ENCODE results near the gene GNG4.

The GNG4 gene

DNA sequence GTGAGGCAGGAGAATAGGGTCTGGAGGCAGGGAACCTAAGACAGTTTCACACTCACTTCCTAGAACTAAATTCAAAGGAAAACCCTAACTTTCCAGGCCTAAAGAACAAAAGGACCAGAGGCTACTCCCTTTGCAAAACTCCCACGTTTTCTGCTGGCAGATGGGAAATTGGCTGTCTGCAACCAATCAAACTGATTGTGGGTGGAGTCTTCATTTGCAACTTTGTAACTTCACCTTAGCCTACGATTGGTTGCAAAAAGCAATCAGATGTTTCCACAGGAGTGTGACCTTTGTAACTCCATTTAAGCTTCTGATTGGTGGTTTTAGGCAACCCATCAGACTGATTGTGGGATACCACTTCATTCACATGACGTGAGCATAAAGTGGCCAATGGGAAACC, 19.7 kb upstream of the GNG4 start:
- H3K9me3 ChIP-seq (ENCODE audit: control insufficient read depth, low read length): peaks cover 10% of the 10 kb centered on the region
- no peak overlapping the region for H3K9ac ChIP-seq (ENCODE audit: low read length)
- no peak overlapping the region for H3K4me3 ChIP-seq (ENCODE audit: low read length)
- no peaks in the 10 kb centered on the region for H3K27me3 ChIP-seq (ENCODE audit: control insufficient read depth, insufficient read depth, low read length)
- H3K4me1 ChIP-seq (ENCODE audit: control insufficient read depth, insufficient read depth, low read length): no peaks in the 10 kb centered on the region
- no peaks in the 10 kb centered on the region for H3K36me3 ChIP-seq (ENCODE audit: control insufficient read depth, insufficient read depth, low read length)

GRCh38 chr1:235663628-235664027, 14.0 kb upstream of the GNG4 start:
- no peaks in the 10 kb centered on the region for H3K4me1 ChIP-seq (ENCODE audit: control insufficient read depth, insufficient read depth, low read length)
- H3K36me3 ChIP-seq (ENCODE audit: control insufficient read depth, insufficient read depth, low read length): peaks cover 3% of the 10 kb centered on the region
- H3K9me3 ChIP-seq (ENCODE audit: control insufficient read depth, low read length): no peaks in the 10 kb centered on the region
- H3K9ac ChIP-seq (ENCODE audit: low read length): no peak overlapping the region
- no peaks in the 10 kb centered on the region for H3K27me3 ChIP-seq (ENCODE audit: control insufficient read depth, insufficient read depth, low read length)
- no peak overlapping the region for H3K4me3 ChIP-seq (ENCODE audit: low read length)

- Histone ChIP-seq H3K9me3 (ENCODE audit: control insufficient read depth, low read length) (no peaks in the 10 kb centered on the region), H3K9ac (ENCODE audit: low read length) (no peak overlapping the region), H3K4me1 (ENCODE audit: control insufficient read depth, insufficient read depth, low read length) (no peaks in the 10 kb centered on the region), H3K4me3 (ENCODE audit: low read length) (no peak overlapping the region), H3K36me3 (ENCODE audit: control insufficient read depth, insufficient read depth, low read length) (peaks cover 3% of the 10 kb centered on the region), H3K27me3 (ENCODE audit: control insufficient read depth, insufficient read depth, low read length) (no peaks in the 10 kb centered on the region)
Observed at GRCh38 chr1:235661568-235661967, 12.0 kb upstream of the GNG4 start.

DNA sequence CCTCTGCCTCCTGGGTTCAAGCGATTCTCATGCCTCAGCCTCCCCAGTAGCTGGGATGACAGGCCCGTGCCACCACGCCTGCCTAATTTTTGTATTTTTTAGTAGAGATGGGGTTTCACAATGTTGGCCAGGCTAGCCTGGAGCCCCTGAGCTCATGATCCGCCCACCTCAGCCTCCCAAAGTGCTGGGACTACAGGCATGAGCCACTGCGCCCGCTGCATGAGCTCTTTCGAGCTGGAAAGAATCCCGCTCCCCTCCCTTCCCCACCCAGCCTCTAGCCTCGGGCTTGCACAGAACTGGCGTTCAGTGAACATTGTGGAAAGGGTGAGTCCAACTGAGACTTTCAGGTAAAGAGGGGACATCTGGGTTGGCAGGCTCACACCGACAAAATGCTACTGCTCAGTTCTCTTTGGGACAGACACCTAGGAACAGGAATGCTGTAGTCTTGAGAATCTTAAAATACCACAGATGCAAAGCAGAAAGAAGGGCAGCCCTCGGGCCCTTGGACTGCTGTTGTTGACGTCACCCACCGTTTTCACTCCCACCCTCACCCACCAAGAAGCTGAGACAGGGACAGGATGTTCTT, 9.7 kb upstream of the GNG4 start:
- H3K36me3 ChIP-seq (ENCODE audit: control insufficient read depth, insufficient read depth, low read length): peaks cover 3% of the 10 kb centered on the region
- no peaks in the 10 kb centered on the region for H3K27me3 ChIP-seq (ENCODE audit: control insufficient read depth, insufficient read depth, low read length)
- no peaks in the 10 kb centered on the region for H3K4me1 ChIP-seq (ENCODE audit: control insufficient read depth, insufficient read depth, low read length)
- no peaks in the 10 kb centered on the region for H3K9me3 ChIP-seq (ENCODE audit: control insufficient read depth, low read length)
- no peak overlapping the region for H3K4me3 ChIP-seq (ENCODE audit: low read length)
- no peak overlapping the region for H3K9ac ChIP-seq (ENCODE audit: low read length)

DNA sequence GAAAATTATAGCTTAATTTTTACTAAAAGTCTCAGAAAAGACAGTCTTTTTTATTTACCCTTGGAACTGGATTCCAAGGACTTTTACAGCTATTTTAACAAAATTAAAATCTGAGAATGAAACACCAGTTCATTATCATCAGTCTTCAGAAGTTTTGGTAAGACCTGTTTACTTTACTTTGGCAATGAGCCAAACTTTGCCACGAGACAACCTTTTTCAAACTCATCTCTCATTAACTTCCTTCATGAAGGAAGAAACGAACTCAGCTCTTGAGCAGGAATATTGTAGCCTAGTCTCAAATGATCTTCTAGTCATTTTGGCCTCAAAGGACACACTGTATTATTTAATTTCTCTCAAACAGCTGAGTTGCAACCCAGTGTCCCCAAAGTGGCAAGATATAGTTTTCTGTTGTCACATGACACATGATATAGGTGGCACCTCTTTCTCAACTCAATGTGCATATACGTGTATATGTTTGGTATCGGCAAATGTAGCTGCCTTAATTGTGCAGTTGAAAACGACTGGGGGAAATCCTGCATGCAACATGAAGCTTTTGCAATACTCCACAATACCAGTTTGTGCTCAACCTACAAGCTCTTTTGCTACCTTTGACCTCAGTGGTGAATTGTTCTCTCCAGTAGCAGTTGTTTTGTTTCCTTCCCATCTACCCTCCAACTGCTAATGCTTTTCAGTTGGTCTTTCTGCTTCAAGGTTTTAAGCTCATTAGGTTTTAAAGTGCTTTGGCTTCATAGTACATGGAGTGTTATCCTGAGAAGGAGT, 8.4 kb upstream of the GNG4 start:
- no peaks in the 10 kb centered on the region for H3K36me3 ChIP-seq (ENCODE audit: control insufficient read depth, insufficient read depth, low read length)
- H3K4me3 ChIP-seq (ENCODE audit: low read length): no peak overlapping the region
- H3K9ac ChIP-seq (ENCODE audit: low read length): no peak overlapping the region
- H3K27me3 ChIP-seq (ENCODE audit: control insufficient read depth, insufficient read depth, low read length): peaks cover 3% of the 10 kb centered on the region
- H3K4me1 ChIP-seq (ENCODE audit: control insufficient read depth, insufficient read depth, low read length): no peaks in the 10 kb centered on the region
- no peaks in the 10 kb centered on the region for H3K9me3 ChIP-seq (ENCODE audit: control insufficient read depth, low read length)

DNA sequence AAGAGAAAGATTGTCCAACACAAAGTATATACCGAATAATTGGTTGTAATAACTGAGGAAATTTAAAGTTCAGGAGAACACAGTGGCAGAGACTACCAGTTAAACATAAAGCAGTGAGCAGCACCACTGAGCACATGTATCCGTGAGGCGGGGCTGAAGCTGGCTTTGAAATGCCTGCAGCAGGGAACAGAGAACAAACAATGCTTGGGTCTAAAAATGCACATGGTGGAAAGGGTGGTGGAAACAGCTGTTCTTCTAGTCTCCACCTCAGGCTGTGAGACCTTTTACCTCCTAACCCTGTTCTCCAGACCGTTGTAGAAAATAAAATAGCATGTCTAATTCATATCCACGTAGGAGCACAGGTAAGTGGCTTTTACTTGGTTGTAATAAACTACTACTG, 7.7 kb upstream of the GNG4 start:
- Histone ChIP-seq H3K4me3 (ENCODE audit: low read length) (no peak overlapping the region), H3K9ac (ENCODE audit: low read length) (no peak overlapping the region), H3K9me3 (ENCODE audit: control insufficient read depth, low read length) (no peaks in the 10 kb centered on the region), H3K36me3 (ENCODE audit: control insufficient read depth, insufficient read depth, low read length) (no peaks in the 10 kb centered on the region), H3K27me3 (ENCODE audit: control insufficient read depth, insufficient read depth, low read length) (peaks cover 9% of the 10 kb centered on the region), H3K4me1 (ENCODE audit: control insufficient read depth, insufficient read depth, low read length) (no peaks in the 10 kb centered on the region)

- Histone ChIP-seq H3K9me3 (ENCODE audit: control insufficient read depth, low read length) (no peaks in the 10 kb centered on the region), H3K27me3 (ENCODE audit: control insufficient read depth, insufficient read depth, low read length) (peaks cover 43% of the 10 kb centered on the region), H3K9ac (ENCODE audit: low read length) (no peak overlapping the region), H3K4me3 (ENCODE audit: low read length) (no peak overlapping the region), H3K4me1 (ENCODE audit: control insufficient read depth, insufficient read depth, low read length) (peaks cover 13% of the 10 kb centered on the region), H3K36me3 (ENCODE audit: control insufficient read depth, insufficient read depth, low read length) (no peaks in the 10 kb centered on the region)
Observed at GRCh38 chr1:235652364-235652763, 2.8 kb upstream of the GNG4 start.

DNA sequence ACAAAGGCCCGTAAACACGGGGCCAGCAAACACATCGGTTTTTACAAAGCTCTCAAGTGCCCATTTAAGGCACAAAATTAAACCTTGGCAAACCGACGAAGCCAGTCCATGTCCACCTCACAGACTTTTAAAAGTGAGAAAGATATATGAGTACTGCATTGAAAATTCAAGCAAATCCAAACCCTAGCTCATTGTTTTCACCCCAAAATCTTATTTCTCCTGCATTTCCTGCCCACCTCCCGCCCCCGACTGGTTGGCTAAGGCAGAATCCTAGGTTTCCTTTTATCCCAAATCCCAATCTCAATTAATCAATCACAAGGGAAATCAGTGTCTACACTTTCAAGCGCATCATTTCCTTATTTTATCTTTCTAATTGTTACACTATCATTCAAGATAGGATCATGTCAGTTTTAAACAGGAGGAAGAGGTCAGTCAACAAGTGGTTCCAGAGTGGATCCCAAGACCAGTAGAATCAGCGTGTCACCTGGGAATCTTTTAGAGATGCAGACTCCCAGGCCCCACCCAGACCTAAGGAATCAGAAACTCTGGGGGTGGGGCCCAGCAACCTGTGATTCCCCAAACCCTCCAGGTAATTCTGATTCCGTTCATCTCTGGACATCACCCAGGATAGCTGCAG, 1.7 kb upstream of the GNG4 start:
- no peaks in the 10 kb centered on the region for H3K9me3 ChIP-seq (ENCODE audit: control insufficient read depth, low read length)
- peaks cover 13% of the 10 kb centered on the region for H3K4me1 ChIP-seq (ENCODE audit: control insufficient read depth, insufficient read depth, low read length)
- H3K9ac ChIP-seq (ENCODE audit: low read length): no peak overlapping the region
- H3K4me3 ChIP-seq (ENCODE audit: low read length): no peak overlapping the region
- H3K36me3 ChIP-seq (ENCODE audit: control insufficient read depth, insufficient read depth, low read length): no peaks in the 10 kb centered on the region
- H3K27me3 ChIP-seq (ENCODE audit: control insufficient read depth, insufficient read depth, low read length): peaks cover 47% of the 10 kb centered on the region

DNA sequence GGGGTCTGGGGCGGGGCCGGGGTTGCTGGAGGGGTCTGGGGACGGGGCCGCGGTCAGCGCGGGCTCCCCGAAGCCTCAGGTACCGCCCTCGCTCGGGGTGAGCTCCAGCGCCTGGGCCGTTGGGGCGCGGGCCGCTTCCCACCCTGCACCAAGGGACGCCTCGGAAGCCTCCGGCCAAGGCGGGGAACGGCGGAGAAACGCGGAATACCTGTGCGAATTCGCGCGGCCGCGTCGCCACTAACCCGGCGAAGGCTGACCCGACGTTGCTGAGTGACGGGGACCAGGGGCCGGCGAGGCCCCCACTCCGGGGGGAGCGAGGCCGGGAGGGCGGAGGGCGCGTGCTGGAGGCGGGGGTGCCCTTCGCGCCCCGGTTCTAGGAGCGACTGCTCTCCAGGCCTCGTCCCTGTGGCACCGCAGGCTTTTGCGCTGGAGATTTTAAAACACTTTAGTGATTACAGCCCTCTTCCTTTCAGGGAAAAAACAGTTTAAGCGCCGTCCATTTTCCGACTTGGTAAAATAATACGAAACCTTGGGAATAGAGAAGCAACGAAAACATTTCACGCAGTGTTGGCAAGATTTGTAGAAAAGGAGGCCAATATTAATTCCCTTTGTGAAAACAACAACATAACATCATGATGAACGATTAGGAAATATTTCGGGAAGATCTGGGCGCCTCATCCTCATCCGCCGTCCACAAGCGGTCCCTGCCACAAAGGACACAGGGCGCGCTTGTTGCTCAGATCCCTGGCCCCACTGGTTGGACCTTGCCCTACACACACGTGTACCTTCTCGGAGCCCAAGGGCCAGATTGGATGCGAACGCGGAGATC, 971 bp upstream of the GNG4 start:
- Histone ChIP-seq H3K9ac (ENCODE audit: low read length) (peak overlapping the region; percentile 28), H3K36me3 (ENCODE audit: control insufficient read depth, insufficient read depth, low read length) (no peaks in the 10 kb centered on the region), H3K27me3 (ENCODE audit: control insufficient read depth, insufficient read depth, low read length) (peaks cover 49% of the 10 kb centered on the region), H3K4me1 (ENCODE audit: control insufficient read depth, insufficient read depth, low read length) (peaks cover 13% of the 10 kb centered on the region), H3K4me3 (ENCODE audit: low read length) (no peak overlapping the region), H3K9me3 (ENCODE audit: control insufficient read depth, low read length) (no peaks in the 10 kb centered on the region)

GRCh38 chr1:235648954-235649367, 623 bp downstream of the GNG4 start:
- Histone ChIP-seq H3K4me3 (ENCODE audit: low read length) (peak overlapping the region; percentile 19), H3K9me3 (ENCODE audit: control insufficient read depth, low read length) (no peaks in the 10 kb centered on the region), H3K4me1 (ENCODE audit: control insufficient read depth, insufficient read depth, low read length) (peaks cover 13% of the 10 kb centered on the region), H3K9ac (ENCODE audit: low read length) (peak overlapping the region; percentile 8), H3K27me3 (ENCODE audit: control insufficient read depth, insufficient read depth, low read length) (peaks cover 49% of the 10 kb centered on the region), H3K36me3 (ENCODE audit: control insufficient read depth, insufficient read depth, low read length) (no peaks in the 10 kb centered on the region)

- no peak overlapping the region for H3K4me3 ChIP-seq (ENCODE audit: low read length)
- H3K9ac ChIP-seq (ENCODE audit: low read length): peak overlapping the region; percentile 8
- no peaks in the 10 kb centered on the region for H3K9me3 ChIP-seq (ENCODE audit: control insufficient read depth, low read length)
- H3K27me3 ChIP-seq (ENCODE audit: control insufficient read depth, insufficient read depth, low read length): peaks cover 49% of the 10 kb centered on the region
- H3K36me3 ChIP-seq (ENCODE audit: control insufficient read depth, insufficient read depth, low read length): no peaks in the 10 kb centered on the region
- H3K4me1 ChIP-seq (ENCODE audit: control insufficient read depth, insufficient read depth, low read length): peaks cover 13% of the 10 kb centered on the region
Observed at GRCh38 chr1:235648407-235648907, 1.1 kb downstream of the GNG4 start.
